ENCODE measurements around the gene BANK1.

BANK1 gene

GRCh38 chr4:101961144-101961543 is 170.6 kb downstream of the BANK1 start:
- DNase-seq (ENCODE audit: low spot score), result no peak

DNA sequence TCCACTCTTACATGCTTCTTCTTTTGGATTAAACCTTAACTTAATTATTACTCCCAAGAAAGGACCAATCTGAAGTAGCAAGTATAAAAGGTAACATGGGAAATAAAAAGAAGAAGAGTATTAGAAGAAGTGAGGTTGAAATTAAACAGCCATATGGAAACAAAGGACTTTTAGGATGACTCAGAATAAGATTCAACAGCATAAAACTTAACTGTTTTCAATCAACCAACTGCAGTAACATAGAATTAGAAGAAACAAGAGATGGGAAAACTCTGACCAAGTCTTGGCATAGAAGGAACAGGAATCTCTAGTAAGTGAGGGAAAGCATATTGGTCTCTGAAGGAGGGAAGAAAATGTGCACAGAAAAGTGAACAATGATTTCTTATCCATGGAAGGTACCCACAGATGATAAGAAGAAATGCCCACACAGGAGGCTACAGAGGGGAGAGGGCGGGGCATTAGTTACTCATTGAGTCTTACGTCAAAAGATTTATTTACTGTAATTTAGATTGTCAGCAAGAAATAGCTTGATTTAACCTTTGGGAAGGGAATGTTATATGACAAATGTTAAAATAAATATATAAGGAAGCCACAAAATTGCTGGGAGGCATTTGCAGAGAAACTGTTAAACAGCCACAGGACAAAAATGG is 177.3 kb downstream of the BANK1 start:
- no peak for DNase-seq (ENCODE audit: low spot score)

DNA sequence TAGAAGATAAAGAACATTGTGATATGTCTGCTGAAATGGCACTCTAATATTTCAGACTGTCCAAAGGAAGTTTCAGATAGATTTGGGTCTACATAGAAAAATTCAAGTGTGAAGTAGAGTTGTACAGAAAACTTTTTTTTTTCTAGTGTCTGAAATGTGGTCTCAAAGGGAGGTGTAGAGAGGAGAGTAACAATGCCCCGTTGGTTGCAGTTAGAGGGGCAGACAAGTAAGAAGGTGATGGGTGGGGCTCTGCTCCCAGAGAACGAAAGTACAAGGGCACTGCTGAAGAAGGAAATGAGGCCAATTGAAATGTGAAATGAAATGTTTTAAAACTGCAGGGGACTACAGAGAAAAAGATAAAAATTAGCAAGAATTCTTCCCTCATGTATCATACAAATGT is 177.8 kb downstream of the BANK1 start:
- DNase-seq (ENCODE audit: low spot score), result no peak

GRCh38 chr4:101969965-101970364 is 179.4 kb downstream of the BANK1 start:
- DNase-seq (ENCODE audit: low spot score), result no peak

DNA sequence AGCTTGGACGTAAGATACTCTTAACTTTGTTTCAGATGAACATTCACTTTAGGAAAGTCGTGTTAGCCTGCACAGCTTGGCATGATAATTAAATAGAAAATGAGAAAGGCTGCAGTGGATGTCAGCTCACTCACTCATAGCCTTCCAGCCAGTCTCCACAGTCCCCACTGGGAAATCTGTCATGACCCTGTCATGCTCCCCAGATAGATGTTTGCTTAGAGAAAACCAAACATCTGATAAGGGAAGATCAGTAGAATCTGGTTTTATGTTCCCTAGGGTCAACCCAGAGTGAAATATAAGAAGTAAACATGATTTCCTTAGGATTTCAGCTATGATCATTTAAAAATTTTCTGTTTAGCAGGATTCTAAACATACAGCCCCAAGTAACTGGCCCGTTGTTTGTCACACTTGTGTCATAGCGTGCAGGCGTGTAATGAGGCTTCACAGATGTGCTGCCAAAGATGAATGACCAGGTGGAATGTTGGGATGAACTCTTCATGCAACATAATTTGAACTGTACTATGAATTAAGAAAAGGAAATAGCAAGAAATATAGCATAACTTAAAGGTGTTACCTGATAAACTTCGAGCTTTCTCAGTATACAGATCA is 180.1 kb downstream of the BANK1 start:
- DNase-seq (ENCODE audit: low spot score), result no peak

- DNase-seq (ENCODE audit: low spot score), result no peak
Measured at GRCh38 chr4:101972791-101973190, 182.3 kb downstream of the BANK1 start.

GRCh38 chr4:101973361-101973760 is 182.8 kb downstream of the BANK1 start:
- DNase-seq (ENCODE audit: low spot score), result no peak

GRCh38 chr4:101977076-101977475 is 186.5 kb downstream of the BANK1 start:
- DNase-seq (ENCODE audit: low spot score), result no peak

GRCh38 chr4:101981756-101982155 is 191.2 kb downstream of the BANK1 start:
- no peak for DNase-seq (ENCODE audit: low spot score)

GRCh38 chr4:101983835-101984234 is 193.3 kb downstream of the BANK1 start:
- no peak for DNase-seq (ENCODE audit: low spot score)

DNA sequence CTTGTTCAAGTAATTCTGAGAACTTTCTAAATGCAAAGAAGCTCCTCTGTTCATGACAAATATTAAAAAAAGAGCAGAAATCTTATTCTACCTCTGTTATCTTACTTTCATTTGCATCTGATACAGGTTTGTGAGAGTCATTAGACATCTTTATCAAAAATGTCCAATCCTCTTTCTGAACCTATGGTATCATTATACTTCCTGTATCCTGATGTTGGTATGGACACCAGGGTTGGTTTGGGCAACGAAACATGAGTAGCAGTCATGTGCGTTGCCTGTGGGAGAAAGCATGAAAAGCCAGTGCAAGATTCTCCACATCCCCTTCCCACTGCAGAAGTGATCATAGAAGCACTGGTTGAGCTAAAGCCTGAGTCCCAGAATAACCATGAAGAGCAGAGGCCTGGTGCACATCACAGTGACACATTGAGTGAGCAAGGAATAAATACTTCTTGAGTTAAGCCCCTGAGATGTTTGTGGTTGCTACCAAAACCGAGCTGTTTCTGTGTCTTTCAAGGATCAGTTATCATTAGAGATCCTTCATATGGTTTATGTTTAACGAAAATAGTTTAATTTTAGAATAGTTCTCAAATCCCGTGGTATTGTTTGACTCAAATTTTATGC is 197.2 kb downstream of the BANK1 start:
- DNase-seq (ENCODE audit: low spot score), result no peak

DNA sequence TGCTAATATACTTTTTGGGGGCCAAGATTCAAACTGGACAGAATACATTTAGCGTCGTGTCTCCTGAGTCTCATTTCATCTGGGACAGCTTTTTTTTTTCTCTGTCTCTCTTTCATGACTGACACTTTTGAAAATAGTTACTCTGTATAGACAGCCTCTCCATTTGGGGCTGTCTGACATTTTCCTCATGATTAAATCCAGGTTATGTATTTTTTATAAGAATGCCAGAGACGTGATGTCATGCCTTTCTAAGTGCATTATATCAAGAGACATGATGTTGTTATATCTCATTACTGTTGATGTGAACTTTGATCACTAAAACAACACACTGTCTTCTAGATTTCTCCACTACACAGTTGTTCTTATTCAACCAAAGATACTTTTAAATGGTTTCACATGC is 199.0 kb downstream of the BANK1 start:
- no peak for DNase-seq (ENCODE audit: low spot score)

DNA sequence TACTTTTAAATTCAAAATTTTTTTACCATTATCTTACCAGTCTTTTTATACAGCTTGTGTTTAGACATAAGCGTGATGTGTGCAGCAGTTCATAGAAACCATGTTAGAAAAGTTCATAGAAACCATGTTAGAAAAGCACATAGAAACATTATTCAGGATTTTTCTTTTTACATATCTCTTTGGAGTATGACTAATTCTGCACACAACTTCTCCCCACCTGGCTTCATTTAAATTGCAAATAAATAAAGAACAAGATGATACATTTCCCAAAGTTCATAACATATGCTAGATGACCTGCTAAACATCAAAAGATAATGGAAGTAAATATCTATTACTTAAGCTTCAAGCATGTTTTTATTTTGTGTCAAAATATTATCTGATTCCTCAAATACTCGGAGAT is 201.9 kb downstream of the BANK1 start:
- no peak for DNase-seq (ENCODE audit: low spot score)

DNA sequence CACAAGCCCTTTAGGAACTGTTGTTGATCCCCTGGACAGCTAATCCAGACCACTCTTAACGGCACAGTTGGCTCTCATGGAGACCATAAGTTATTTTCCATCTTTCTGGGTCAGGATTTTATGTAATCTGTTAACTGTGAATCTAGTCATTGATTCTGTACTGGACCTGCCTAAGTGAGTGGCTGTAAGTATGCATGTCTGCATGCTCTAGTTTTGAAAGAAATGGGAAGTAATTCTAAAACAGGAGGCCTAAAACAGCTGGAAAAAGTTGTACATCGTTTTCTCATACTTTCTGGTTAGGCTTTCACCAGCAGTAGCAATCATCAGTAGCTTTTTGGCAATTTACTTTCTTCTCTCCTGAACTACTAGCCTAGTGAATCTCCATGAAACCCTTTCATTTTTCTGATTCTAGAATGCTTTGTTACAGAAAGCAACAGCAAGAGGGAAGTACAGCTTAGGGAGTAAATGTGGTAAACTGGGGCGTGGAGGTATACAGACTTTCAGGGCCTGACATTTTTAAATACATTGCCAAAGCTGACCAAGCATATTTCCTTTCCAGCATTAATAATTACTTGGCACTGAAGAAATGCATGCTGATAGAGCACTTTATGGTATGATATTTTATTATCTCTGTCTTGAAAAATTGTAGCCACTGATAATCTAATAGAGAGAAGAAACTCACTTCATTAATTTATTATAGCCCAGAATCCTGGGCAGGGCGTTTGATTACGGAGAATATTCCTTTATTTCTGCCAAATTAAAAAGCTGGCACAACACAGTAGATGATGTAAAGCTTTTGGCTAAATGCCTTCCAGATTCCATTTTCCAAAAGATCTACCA is 202.7 kb downstream of the BANK1 start:
- no peak for DNase-seq (ENCODE audit: low spot score)

DNA sequence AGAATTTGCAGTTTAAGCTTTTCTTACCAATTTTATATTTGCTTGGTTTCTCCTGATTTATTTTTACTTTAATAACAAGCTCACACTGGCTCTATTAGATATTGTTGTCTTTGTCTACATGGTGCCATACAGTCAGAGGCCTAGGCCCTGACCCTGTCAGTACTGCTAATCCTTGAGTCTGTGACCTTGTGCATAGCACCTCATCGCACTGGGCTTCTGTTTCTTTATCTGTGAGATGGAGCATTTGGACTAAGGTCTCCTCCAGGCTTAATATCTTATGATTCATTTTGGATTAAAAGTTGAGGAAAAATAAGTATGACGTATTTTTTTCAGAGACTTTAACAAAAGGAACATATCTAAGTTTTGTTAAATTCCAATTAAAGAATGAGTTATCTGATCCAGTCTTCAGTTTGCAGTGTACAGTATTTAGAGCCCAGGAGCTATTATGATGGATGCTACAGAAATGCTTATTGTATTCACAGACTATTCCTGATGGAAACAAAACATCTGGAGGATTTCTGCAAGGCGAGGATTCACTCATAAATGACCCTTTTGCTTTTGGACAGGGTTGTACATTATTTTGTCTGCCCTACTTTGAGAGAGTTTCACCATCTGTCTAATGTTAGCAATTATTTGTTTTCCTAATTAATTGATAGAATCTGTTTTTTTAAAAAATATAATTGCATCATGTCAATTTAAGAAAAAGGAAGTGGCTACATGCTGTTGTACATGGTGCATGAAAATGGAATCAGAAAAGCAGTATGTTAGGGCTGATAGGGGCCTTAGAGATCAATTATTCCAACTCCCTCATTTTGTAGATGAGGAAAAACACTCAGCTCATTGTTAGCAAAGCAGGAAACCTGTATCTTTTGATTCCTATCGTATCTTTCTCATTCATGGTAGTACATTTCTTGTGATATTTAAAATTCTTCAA is 203.6 kb downstream of the BANK1 start:
- no peak for DNase-seq (ENCODE audit: low spot score)

DNA sequence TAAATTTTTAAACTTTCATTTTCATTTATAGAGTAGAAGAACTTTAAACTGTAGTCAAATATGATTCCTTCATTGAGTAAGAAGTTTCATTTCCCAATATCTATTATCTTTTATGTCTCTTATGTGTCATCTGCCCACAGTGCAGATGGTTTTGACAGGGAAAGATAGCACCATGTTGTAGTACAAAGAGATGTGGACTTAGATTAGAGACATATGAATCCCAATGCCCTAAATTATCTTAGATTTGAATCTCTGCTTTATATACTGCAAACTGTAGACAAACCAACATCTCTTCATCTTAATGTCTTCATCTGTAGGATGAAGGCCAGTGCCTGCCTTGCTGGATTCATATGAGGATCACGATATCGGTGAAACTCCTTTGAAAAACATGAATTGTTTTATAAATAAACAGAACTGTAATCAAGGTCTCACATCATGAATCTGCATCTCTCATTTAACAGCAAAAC is 217.5 kb downstream of the BANK1 start:
- no peak for DNase-seq (ENCODE audit: low spot score)

DNA sequence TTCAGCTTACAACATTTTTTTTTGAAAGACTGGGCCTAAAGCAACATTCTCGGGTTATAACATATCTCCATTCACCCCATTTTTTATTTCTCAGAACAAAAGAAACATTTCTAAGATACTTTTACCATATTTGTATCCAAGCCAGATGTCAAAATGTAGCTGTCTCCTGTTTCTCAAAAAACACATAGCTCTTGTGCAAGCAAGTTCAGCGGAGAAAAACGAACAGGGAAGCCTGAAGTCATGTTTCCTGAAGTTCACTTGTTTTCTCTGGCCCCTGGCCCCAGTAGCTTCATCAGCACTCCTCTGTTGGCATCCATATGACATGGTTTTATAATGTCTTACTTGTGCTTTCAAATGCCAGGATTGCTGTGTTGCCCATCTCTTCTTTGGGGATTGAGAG is 218.2 kb downstream of the BANK1 start:
- no peak for DNase-seq (ENCODE audit: low spot score)

GRCh38 chr4:102022343-102022742 is 231.8 kb downstream of the BANK1 start:
- DNase-seq (ENCODE audit: low spot score), result no peak

- no peak for DNase-seq (ENCODE audit: low spot score)
Measured at GRCh38 chr4:102027961-102028360, 237.4 kb downstream of the BANK1 start.

DNA sequence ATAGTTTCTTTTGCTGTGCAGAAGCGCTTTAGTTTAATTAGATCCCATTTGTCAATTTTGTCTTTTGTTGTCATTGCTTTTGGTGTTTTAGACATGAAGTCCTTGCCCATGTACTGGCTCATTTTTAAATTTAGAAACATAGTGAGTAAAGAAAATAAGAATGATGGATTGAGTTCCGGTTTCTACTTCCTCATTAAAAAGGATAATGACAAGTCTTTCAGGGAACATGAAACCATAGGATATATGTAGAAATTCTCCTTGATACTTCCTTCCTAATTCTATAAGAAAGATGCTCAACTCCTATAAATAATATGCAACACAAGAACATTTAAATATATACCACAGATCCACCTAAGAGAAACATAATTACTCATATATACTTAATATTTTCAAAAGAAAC is 240.9 kb downstream of the BANK1 start:
- DNase-seq (ENCODE audit: low spot score), result no peak

GRCh38 chr4:102036016-102036415 is 245.5 kb downstream of the BANK1 start:
- DNase-seq (ENCODE audit: low spot score), result no peak

Measured in D341Med (cell line).